Activated T-cell treated with anti-CD3 and anti-CD28 coated beads for 48 hours (primary cell): ENCODE results near the gene LSM4.
A peak's percentile ranks its signal among the peaks of the same experiment; 100 is the strongest.

Source experiments
- DNase-seq: peaks from one replicate; pipeline ENCODE4 v3.0.0-alpha.2; 2020; ENCODE audit warnings: low read depth

The LSM4 gene

GRCh38 chr19:18278521-18279265 lies 44.2 kb downstream of the LSM4 start:
- DNase-seq: peak; percentile 51

- DNase-seq: no peak
Observed at GRCh38 chr19:18274781-18275356, 48.0 kb downstream of the LSM4 start.

DNA sequence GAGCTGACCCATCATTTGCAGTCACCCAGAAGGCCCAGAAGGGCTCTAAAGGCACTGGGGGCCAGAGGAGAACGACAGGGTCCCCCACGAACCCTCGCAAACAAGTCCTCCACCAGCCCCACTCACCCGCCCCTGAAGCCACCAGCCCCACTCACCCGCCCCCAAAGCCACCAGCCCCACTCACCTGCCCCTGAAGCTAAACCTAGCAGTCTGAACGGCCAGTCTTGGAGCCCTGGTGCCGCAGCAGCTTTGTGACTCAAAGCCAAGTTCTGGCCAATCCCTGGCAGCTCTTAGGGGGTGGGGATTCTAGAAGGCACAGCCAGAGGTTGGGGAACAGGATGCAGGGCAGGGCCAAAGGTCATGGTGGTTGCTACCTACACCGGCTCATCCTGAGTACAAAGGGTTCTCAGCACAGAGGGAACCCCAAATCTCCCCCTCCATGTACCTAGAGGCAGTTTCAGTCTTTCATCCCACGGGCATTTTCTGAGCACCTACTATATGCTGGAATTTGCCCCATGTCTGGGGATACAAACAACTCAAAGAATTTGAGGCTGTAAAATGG lies 48.6 kb downstream of the LSM4 start, which contains the start of gene IQCN:
Gene IQCN, minus strand, starts transcription at position 234 of the 562 bp plus-strand sequence. CDS start 4,974 bp downstream, outside the sequence.
- no peak for DNase-seq

GRCh38 chr19:18273561-18274218 lies 49.2 kb downstream of the LSM4 start:
- no peak for DNase-seq

DNA sequence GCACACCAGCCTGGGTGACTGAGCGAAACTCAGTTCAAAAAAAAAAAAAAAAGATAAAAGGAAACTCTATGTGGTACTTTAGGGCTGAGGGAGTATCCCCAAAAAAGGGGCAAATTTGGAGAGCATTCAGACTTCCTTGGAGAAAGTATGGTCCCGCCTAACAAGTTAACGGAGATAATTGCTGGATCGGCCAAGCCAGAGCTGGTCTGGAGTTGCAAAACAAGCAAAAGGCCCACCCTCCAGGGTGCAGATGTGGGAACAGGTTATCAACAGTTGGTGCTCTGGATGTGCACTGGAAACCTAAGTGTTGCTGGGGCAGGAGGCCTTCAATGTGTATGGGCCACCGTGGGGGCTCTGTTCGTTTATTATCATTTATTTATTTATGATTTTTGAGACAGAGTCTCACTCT lies 51.4 kb downstream of the LSM4 start:
- DNase-seq: no peak

GRCh38 chr19:18270326-18270725 lies 52.5 kb downstream of the LSM4 start:
- no peak for DNase-seq

- DNase-seq: no peak
Observed at GRCh38 chr19:18269070-18269723, 53.7 kb downstream of the LSM4 start.

- no peak for DNase-seq
Observed at GRCh38 chr19:18266771-18267686, 55.8 kb downstream of the LSM4 start.

DNA sequence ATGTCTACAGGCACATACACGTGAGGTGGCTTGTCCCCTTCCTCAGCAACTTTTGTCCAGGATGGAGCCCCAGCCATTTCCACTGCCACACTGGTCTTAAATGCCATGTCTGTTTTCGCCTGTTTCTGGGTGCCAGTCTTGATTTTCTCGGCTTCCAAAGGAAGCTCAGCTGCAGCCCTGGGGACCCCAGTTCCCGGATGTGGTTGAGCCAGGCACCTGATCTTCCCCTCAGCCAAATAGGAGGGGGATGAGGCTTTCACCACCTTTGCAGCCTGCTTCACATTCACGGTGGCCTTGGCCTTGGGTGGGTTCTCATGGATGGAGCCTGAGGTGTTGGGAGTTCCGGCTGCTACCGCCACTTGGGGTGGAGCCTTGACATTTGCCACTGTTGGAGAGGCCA lies 57.3 kb downstream of the LSM4 start:
- DNase-seq: no peak

GRCh38 chr19:18264971-18265540 lies 57.8 kb downstream of the LSM4 start:
- no peak for DNase-seq

GRCh38 chr19:18264137-18264854 lies 58.6 kb downstream of the LSM4 start:
- no peak for DNase-seq

- no peak for DNase-seq
Observed at GRCh38 chr19:18263324-18264136, 59.3 kb downstream of the LSM4 start.

GRCh38 chr19:18262917-18263316 lies 60.0 kb downstream of the LSM4 start:
- DNase-seq: no peak

DNA sequence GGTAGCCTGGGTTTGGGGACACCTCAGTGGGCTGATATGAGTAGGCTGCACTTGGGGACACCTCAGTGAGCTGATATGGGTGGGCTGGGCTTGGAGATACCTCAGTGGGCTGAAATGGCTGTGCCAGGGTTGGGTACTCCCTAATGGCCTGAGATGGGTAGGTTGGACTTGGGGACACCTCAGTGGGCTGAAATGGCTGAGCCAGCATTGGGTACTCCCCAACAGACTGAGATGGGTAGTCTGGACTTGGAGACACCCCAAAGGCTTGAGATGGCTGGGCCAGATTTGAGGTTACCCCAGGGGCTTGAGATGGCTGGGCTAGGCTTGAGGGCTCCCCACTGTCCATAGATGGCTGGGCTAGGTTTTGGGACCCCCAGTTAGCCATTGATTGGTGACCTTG lies 60.7 kb downstream of the LSM4 start:
- DNase-seq: no peak

DNA sequence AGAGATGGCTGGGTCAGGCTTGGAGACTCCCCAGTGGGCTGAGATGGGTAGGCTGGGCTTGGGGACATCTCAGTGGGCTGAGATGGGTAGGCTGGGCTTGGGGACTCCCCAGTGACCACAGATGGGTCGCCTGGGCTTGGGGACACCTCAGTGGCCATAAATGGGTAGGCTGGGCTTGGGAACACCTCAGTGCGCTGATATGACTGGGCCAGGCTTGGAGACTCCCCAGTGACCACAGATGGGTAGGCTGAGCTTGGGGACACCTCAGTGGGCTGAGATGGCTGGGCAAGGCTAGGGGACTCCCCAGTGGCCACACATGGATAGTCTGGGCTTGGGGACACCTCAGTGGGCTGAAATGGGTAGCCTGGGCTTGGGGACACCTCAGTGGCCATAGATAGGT lies 61.4 kb downstream of the LSM4 start:
- no peak for DNase-seq

- DNase-seq: no peak
Observed at GRCh38 chr19:18259893-18260292, 63.0 kb downstream of the LSM4 start.

- no peak for DNase-seq
Observed at GRCh38 chr19:18257503-18258470, 65.1 kb downstream of the LSM4 start.
